Smooth muscle cell of the umbilical artery (primary cell): ENCODE measurements around the gene NT5DC4. TPM values are rescaled to one million over a fixed set of nuclear protein-coding genes. Genes with fewer than 3 reads are reported as not detected.

Source experiments
- total RNA-seq: library from RNA; depleted of rRNA; stranded (reverse); fragments of >200 nt; gene quantifications from 2 replicates; pipeline ENCODE4 v1.2.3, GENCODE V29; 2014

Gene NT5DC4
- not detected in 2 replicates for total RNA-seq

DNA sequence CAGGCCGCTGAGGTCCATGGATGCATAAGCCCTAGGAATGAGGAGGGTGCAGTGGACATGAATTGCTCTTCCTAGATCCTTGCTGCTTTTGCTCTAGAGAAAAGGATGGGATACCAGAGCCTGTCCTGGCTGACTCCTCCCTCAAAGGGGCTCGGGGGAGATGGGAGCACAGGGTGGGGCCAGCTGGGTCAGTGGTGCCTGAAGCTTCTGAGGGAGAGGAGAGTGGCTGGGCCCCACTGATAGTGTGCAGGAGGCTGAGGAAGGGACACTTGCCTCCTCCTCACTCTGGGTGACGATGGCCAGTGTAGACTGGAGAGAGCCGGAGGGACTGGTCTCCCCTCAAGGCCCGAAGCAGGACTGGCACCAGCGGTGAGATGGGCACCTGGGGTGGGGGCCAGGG is at the start of gene NT5DC4:
Gene NT5DC4 (plus strand): TSS at position 236 of the 400 bp plus-strand sequence. CDS start 60 bp downstream, at position 296.

DNA sequence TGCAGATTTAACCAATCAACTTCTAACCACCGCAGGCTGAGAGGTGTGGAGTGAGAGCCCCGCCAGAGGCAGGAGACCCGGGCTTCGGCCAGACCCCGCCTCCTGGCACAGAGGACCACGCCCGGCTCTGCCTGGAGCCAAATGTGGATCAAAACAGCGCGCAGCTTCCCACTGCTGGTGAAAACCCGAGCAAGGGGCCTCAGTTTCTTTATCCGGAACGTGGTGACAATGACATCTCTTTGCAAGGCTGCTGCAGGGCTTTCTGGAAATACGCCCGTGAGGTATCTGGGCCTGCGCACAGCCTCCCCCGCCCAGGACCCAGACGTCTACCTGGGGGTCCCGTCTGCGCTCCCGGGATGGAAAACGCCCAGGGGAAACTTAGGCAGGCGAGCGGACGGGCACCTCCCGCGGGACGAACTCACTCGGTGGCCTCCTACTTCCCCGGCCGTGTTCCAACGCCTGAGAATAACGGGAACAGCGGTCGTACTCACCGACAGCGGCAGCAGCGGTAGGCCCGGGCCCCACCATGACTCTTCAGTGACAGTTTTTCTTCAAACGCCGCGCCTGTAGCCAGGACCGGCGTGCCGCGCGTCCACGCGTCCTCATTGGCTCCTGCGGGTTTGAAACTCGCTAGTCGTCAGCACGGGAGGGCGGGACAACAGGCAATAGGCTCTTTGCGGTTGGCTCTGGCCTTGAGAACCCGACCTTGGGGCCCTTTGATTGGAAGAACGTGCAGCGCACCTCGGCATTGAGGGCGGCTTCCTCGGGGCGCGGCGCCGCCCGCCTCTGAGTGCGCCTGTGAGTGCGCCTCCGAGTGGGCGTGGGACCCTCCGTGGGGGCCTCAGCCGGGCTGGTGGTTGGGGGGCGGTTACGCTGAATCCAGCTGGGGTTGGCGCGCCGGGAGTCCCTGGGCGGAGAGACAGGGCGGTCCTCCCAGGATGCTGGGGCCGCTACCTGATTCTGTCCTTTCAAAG is 43.5 kb downstream of the NT5DC4 start, which contains the start of gene CKAP2L:
Gene CKAP2L (minus strand): TSS at position 539 of the 974 bp plus-strand sequence. CDS start 11 bp downstream, at position 528.

DNA sequence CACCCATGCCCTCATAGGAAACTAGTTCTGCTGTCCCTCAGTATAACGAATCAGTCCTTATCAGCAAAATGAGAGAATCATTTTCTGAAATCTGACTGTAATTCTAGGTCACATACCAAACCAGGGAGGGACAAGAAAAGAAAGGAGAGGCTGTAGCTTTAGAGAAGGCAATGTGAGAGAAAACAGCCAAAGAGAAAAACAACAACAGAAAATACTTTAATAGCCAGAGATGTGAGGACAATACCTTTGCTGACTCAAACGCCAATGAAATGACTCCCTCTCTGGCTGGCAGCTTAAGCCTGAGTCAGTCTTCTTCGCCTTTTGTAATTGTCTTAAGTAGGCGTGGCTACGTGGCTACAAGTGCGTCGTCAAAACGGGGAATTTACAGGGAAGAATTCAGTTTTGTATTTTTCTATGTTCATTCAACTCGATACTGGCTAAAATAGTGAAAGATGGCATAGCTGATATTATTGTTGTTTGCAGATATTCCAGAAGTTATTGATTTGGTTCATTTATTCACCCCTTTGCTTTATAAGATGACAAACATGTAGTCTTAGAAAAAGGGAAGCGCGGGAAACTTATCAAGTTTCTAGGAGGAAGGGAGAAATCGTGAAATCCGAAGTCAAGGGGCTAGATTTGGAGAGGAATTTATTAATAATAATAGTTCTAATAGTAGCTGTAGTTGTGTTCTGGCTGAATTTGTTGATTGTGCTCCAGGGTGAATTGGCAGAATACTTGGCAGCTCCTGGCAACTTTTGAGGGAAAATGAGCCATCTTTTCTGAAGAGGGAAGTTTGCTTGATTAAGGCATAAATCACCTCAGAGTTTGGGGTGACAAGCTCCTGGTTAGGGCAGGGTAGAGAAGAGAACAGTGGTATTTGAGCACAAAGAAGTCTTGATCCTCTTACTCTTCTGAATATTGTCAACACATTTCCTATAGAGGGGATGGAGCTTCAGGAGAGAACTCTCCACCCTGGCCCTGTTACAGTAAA is 63.7 kb downstream of the NT5DC4 start, which contains the start of gene IL1A:
Gene IL1A (minus strand): TSS at position 295 of the 991 bp plus-strand sequence. CDS start 723 bp downstream, outside the sequence.

Other genes starting within 250 kb of the NT5DC4 start
- gene TTL, start 238.9 kb upstream of the NT5DC4 start, total RNA-seq: 35.3 and 82.1 TPM in 2 replicates
- gene POLR1B, start 178.6 kb upstream of the NT5DC4 start, total RNA-seq: 13.4 and 26.4 TPM in 2 replicates
- gene CHCHD5, start 136.4 kb upstream of the NT5DC4 start, total RNA-seq: 5.5 and 6.5 TPM in 2 replicates
- 94.7 and 471 TPM in 2 replicates for gene SLC20A1, start 75.1 kb upstream of the NT5DC4 start, total RNA-seq
- 2.1 and 15.4 TPM in 2 replicates for gene CKAP2L, start 43.6 kb downstream of the NT5DC4 start, total RNA-seq
- gene IL1A, start 63.5 kb downstream of the NT5DC4 start, total RNA-seq: 86.3 and 90.0 TPM in 2 replicates
- gene IL1B, start 115.8 kb downstream of the NT5DC4 start, total RNA-seq: 159 and 281 TPM in 2 replicates
- gene IL37, start 190.1 kb downstream of the NT5DC4 start, total RNA-seq: not detected in 2 replicates